ENCODE results near the gene SNX9. TPM values are rescaled to one million over a fixed set of nuclear protein-coding genes. Genes with fewer than 3 reads are reported as not detected.
"Not testable (repeated sequence)": the region's sequence is repeated elsewhere in the genome, so short reads cannot be mapped to it uniquely, and the experiment has no call there.

Gene SNX9
- total RNA-seq, 1 experiment from 2014 or later: 16.6 TPM

GRCh38 chr6:157841211-157841840 is 18.3 kb downstream of the SNX9 start:
- TF ChIP-seq CTCF (IDR thresholded peaks at IDR 0.05; ENCODE audit: unreplicated experiment): no peak
- peak; percentile 59 for DNase-seq
- Mint-ChIP-seq H3K27ac (ENCODE audit: unreplicated experiment) (peak overlapping the region; percentile 84), H3K4me1 (ENCODE audit: low read depth, unreplicated experiment) (peaks cover 45% of the 10 kb centered on the region), H3K4me3 (ENCODE audit: low read depth, unreplicated experiment) (peak overlapping the region; percentile 44), H3K36me3 (ENCODE audit: insufficient read depth, unreplicated experiment) (peaks cover 5% of the 10 kb centered on the region), H3K9me3 (ENCODE audit: low read depth, unreplicated experiment) (no peaks in the 10 kb centered on the region), H3K27me3 (ENCODE audit: unreplicated experiment) (no peaks in the 10 kb centered on the region)
- intact Hi-C loops (cut with micrococcal nuclease; ENCODE audit: unreplicated experiment): no loop called here
- CTCF ChIA-PET: no interaction called here
- no TSS peak for BruUV-seq (replicated peaks)

GRCh38 chr6:157842212-157842611 is 19.2 kb downstream of the SNX9 start:
- TF ChIP-seq CTCF (IDR thresholded peaks at IDR 0.05; ENCODE audit: unreplicated experiment): no peak
- Mint-ChIP-seq H3K4me1 (ENCODE audit: low read depth, unreplicated experiment) (peaks cover 47% of the 10 kb centered on the region), H3K27ac (ENCODE audit: unreplicated experiment) (peak overlapping the region; percentile 30), H3K4me3 (ENCODE audit: low read depth, unreplicated experiment) (peak overlapping the region; percentile 39), H3K27me3 (ENCODE audit: unreplicated experiment) (no peaks in the 10 kb centered on the region), H3K36me3 (ENCODE audit: insufficient read depth, unreplicated experiment) (peaks cover 5% of the 10 kb centered on the region), H3K9me3 (ENCODE audit: low read depth, unreplicated experiment) (no peaks in the 10 kb centered on the region)
- no TSS peak for BruUV-seq (replicated peaks)
- CTCF ChIA-PET: no interaction called here
- no peak for DNase-seq
- intact Hi-C loops (cut with micrococcal nuclease; ENCODE audit: unreplicated experiment): no loop called here

GRCh38 chr6:157844196-157844595 is 21.1 kb downstream of the SNX9 start:
- H3K36me3 Mint-ChIP-seq (ENCODE audit: insufficient read depth, unreplicated experiment); H3K27ac Mint-ChIP-seq (ENCODE audit: unreplicated experiment); H3K4me3 Mint-ChIP-seq (ENCODE audit: low read depth, unreplicated experiment); CTCF ChIA-PET; intact Hi-C loops (cut with micrococcal nuclease; ENCODE audit: unreplicated experiment); H3K27me3 Mint-ChIP-seq (ENCODE audit: unreplicated experiment); BruUV-seq (replicated peaks); H3K9me3 Mint-ChIP-seq (ENCODE audit: low read depth, unreplicated experiment): not testable (repeated sequence)
- peaks cover 50% of the 10 kb centered on the region for H3K4me1 Mint-ChIP-seq (ENCODE audit: low read depth, unreplicated experiment)
- DNase-seq: peak; percentile 32

GRCh38 chr6:157845493-157846259 is 22.6 kb downstream of the SNX9 start:
- no peak overlapping the region for H3K4me3 Mint-ChIP-seq (ENCODE audit: low read depth, unreplicated experiment)
- CTCF ChIA-PET: interaction anchor here (0.9 kb wide), 1 partner anchor 10 kb away, joined by 3 read pairs; no protein-coding TSS in a partner anchor
- intact Hi-C loops (cut with micrococcal nuclease; ENCODE audit: unreplicated experiment): loop anchor here (5.0 kb wide), 1 partner anchor 158 kb away; no protein-coding TSS in a partner anchor
- DNase-seq: no peak
- peaks cover 5% of the 10 kb centered on the region for H3K36me3 Mint-ChIP-seq (ENCODE audit: insufficient read depth, unreplicated experiment)
- H3K27me3 Mint-ChIP-seq (ENCODE audit: unreplicated experiment): no peaks in the 10 kb centered on the region
- BruUV-seq (replicated peaks): no TSS peak
- H3K4me1 Mint-ChIP-seq (ENCODE audit: low read depth, unreplicated experiment): peaks cover 55% of the 10 kb centered on the region
- no peak overlapping the region for H3K27ac Mint-ChIP-seq (ENCODE audit: unreplicated experiment)
- no peak for TF ChIP-seq CTCF (IDR thresholded peaks at IDR 0.05; ENCODE audit: unreplicated experiment)
- H3K9me3 Mint-ChIP-seq (ENCODE audit: low read depth, unreplicated experiment): no peaks in the 10 kb centered on the region

GRCh38 chr6:157847846-157848245 is 24.8 kb downstream of the SNX9 start:
- intact Hi-C loops (cut with micrococcal nuclease; ENCODE audit: unreplicated experiment): loop anchor here (5.0 kb wide), 1 partner anchor 161 kb away; no protein-coding TSS in a partner anchor
- H3K4me3 Mint-ChIP-seq (ENCODE audit: low read depth, unreplicated experiment): no peak overlapping the region
- H3K9me3 Mint-ChIP-seq (ENCODE audit: low read depth, unreplicated experiment): no peaks in the 10 kb centered on the region
- DNase-seq: no peak
- CTCF ChIA-PET: no interaction called here
- H3K4me1 Mint-ChIP-seq (ENCODE audit: low read depth, unreplicated experiment): peaks cover 35% of the 10 kb centered on the region
- H3K36me3 Mint-ChIP-seq (ENCODE audit: insufficient read depth, unreplicated experiment): no peaks in the 10 kb centered on the region
- H3K27me3 Mint-ChIP-seq (ENCODE audit: unreplicated experiment): no peaks in the 10 kb centered on the region
- TF ChIP-seq CTCF (IDR thresholded peaks at IDR 0.05; ENCODE audit: unreplicated experiment): no peak
- no peak overlapping the region for H3K27ac Mint-ChIP-seq (ENCODE audit: unreplicated experiment)
- no TSS peak for BruUV-seq (replicated peaks)
